ENCODE measurements around the gene CST2.

GRCh38 chr20:23857962-23858595, 31.6 kb upstream of the CST2 start:
- TF ChIP-seq CTCF (conservative IDR thresholded peaks at IDR 0.05 in 1 of 2, IDR thresholded peaks at IDR 0.05 in 1 of 2; ENCODE audit: low read depth in 1 of 2, low read length in 2 of 2): no peak
- TF ChIP-seq EZH2 (IDR thresholded peaks at IDR 0.05; ENCODE audit: low read length, missing control alignments): no peak
